IPS DF 4.7 (cell line): ENCODE measurements around the gene SERTAD4.

Source experiments
- DNase-seq: peaks from one replicate; pipeline ENCODE4 v3.0.0-alpha.2; 2013; ENCODE audit warnings: low spot score; ENCODE audit errors: extremely low read depth

The SERTAD4 gene

DNA sequence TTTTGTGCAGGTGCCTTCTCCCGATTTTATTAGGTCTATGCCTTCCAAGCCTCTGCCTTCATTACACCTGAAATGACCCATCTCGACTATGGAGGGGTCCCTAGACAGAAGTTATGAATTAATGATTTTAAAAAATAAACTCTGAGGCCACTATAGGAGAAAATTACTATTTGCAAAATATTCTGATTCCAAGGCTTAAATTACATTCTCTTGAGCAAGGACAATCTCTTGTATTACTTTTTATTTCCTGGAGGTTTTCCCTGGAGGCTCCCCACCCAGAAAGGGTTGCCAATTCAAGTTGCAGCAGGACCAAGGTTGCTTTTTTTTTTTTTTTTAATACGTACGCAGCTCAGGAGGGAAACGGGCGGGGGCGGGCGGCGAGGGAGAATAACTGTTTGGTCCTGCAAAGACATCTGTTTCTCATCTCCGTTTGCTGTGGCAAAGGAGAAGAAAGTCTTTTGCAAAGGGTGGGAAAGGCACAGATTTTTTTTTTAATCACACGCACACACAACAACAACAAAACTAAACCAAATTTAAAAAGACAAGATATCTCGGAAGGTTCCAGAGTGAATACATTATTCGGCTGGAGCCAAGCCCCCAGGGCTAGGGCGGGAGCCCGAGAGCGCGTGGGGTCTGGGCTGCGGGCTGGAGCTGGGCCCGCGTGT, 618 bp upstream of the SERTAD4 start:
- DNase-seq, result no peak

DNA sequence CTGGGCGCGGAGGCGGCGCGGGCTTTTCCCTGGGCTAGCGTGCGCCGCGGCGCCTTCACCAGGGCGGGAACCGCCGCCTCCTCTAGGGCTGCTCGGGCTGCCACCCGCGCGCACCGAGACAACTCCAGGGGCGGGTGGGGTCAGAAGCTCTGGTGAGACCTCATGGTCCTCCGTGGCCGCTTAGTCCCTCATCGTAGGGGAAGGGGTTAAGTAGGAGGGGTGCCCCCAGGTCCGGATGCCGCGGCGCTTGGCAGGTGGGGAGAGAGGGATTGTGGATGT, 559 bp downstream of the SERTAD4 start:
- DNase-seq, result no peak

DNA sequence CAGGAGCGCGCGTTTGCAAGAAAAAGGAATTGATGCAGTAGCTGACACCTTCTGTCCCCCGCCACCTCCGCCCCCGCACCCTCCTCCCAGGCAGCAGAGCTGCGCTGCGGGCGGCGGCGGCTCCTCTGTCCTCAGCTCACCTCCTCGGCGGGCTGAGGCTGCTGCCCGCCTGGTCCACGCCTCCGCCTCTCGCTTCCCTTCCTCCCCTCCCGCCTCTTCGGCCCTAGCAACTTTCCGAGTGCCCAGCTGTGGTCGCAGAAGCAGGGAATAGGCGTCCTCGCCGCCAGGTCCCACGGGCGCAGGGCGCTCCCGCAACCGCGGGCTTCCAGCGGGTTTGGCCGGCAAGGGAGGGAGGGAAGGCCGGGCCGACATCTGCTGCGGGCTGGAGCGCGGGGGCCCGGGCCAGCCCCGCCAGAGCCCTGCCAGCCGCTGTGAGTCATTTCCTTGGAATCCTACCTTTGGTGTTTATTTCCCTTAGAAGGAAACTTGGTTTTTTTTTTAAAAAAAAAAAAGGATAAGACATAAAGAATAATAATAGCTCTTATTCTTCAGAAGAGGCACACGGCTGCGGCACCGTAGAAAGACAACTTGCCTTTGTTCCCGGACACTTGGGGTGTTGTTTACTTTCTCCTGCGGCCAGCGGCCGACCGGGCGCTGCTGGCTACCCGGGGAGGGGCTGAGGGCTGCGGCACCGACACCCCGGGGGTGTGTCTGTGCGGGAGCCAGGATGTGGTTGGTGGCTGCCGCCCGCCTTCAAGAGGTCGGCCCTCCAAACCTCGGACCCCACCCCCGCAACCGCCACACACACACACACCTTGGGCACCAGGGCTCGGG, 1.1 kb downstream of the SERTAD4 start:
- DNase-seq, result no peak

DNA sequence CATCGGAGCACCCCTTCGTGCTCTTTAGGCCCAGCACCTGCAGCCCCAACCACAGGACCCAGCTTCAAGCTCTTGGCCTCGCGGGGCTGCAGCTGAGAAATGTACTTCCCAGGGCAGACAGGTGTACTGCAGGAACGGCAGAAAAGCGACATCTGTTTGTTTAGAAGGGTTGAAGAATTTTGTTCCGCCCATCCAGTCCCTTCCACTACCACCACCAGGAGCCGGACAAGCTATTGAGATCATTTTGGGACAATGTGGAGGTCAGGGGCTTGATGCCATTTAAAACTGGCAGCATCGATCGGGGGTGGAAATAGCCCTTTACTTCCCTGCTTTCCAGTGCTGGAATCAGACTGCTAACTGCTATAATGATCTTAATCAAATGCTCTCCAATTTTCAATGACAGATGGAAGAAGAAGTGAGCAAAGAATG, 1.7 kb downstream of the SERTAD4 start:
- no peak for DNase-seq

DNA sequence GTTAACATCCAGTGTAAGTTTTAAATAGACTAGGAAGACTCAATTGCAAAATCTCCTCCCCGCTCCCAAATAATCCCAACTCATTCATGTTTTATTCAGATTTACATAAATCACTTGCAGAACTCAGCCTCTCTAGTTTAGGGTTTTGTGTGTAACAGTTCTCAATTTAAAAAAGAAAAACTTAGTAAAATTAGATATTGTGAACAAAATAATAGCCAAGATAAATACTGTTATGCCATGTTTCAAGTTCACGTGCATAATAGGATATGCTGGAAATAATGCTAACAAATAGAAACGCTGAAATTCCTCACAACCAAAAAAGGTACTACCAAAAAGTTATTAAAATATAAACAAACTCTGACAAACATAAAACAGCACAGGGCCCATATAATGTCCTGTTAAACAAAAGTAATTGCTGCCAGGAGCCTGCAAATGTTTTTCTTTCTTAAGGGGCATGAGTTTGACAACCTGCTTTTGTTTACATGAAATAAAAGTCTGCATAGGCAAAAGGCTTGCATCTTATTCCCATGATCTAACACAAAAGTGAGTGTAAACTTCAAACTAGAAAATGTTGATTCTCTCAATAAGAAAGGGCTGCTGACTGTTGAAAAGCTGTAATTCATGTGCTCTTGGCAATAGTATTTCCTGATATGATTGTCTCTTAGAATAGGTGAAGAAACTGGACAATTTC, 2.9 kb downstream of the SERTAD4 start:
- no peak for DNase-seq

DNA sequence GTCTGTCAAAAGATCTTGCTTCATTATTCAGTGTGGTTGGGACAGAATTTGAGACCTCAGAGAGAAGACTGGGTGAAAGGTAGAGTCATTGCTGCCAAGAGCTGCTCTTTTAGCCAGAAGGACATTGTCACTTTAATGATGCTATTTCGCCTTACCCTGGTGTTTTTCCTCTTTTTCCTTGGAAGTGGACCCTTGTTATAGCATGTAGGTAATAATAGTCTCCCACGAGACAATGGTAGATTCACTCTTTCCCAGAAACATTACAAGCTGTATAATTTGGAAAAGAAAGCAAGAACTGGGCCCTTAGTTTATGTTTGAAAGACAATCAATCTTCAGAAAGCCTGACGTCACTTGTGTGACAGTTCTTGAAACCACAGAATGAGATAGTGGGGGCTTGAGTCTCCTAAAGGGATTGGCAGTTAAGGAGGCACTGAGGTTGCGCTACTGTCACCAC, 3.8 kb downstream of the SERTAD4 start:
- DNase-seq, result no peak

DNA sequence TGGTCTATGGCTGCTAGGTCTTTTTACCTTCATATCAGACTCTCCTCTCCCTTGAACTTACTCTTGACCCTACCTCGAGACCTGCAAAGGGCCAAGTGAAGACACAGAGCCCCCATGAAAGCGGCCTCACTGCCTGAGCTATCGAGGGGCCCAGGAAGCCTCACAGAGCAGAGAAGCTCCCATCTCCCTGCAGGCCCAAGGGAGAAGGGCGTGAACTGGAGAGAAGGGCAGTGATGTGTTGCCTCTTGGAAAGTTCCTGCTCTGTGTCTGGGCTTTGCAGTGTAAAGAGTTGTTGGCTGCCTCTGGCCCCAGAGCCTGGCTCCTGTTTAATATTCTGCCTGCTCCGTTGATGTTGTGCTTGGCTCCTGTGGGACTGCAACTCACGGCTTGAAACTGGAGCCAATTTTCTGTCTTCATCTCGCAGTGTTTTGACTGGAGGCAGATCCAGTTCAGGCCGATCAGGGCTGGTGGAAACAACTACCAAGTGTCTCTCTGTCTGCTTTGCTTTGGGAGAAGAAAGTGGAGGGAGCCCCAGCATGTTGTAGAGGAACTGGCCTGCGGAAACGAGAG, 4.3 kb downstream of the SERTAD4 start:
- no peak for DNase-seq

DNA sequence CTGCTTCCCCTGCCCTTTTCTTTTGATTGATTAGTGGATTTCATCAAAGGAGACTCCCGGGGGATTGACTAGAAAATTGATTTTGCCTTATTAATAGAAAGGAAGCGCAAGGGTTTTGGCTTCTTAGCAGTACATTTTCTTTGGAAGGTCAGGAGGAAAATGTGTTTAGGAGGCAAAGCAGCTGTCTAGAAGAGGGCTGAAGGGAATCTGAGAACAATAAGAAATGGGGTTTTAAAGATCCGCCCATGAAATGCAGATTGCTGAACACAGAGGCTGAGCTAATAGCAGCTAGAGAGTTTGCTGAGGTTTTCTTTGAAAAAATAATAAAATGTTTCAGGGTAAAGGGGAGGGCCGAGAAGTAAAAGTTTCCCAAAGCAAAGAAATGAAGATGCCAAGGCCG, 4.9 kb downstream of the SERTAD4 start:
- no peak for DNase-seq

DNA sequence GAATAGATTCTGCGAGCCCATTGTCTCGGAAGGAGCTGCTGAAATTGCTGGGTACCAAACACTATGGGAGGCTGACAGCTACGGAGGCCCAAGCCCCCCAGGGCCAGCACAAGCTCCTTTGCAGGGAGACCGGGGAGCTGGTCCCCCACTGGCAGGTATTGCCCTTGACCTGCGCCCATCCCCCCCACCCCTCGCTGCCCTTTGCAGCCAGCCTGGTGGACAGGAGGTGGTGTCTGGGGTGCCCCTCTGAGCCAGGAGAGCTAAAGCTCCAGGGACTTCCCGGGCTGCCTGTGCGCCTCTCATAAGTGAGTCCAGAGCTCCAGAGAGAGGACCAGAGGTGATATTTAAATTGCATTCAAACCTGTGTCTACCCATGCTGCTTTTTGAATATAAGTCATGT, 5.4 kb downstream of the SERTAD4 start:
- DNase-seq, result no peak

DNA sequence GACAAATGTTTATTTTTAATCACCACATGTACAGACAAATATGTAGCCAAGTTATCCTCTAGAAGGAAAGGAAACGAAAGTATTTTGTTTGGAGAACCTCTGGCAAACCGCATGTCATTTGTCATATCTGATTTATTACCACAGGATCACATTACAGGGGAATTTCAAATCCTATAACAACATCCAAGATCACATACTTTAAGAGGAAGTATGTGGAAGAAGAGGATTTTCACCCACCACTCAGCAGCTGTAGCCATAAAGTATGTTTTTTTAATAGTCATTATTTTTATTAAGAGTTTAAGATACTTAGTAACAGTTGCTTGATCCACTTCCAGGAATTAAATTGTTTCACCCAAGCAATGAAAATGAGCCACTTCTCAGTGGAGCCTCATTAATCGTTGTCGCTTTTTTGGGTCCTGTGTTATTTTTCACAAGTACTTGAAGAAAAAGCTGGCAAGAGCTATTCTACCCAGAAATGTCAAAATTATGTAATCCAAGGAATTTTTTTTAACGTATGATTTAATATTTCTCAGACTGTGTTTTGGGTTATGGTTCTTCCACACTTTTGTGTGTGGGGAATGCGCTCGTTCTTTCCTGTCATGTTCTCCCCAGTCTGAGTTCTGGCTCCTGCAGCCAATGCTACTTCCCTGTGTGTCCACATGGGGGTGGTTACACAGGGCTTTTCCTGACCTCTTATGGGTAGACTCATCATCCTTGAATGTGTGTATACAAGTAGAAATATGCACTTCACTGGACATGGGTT, 6.9 kb downstream of the SERTAD4 start:
- no peak for DNase-seq

DNA sequence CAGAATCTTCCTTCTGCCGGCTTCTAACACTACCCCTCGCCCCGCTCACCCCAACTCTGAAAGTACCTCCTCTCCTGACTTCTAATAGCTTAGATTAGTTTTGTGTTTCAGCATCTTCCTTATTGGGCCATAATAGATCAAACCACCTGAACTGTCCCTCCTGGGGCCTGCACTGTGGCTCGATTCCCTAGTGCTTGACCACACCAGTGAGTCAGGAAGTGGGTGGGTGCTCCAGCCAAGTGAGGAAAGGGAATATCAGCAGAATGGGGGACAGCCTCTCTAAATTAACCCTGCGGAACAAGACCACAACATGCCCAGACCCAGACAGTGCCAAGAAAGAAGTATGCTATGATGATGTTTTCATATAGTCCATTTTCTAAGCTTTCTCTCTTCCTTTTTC, 8.5 kb downstream of the SERTAD4 start:
- no peak for DNase-seq

DNA sequence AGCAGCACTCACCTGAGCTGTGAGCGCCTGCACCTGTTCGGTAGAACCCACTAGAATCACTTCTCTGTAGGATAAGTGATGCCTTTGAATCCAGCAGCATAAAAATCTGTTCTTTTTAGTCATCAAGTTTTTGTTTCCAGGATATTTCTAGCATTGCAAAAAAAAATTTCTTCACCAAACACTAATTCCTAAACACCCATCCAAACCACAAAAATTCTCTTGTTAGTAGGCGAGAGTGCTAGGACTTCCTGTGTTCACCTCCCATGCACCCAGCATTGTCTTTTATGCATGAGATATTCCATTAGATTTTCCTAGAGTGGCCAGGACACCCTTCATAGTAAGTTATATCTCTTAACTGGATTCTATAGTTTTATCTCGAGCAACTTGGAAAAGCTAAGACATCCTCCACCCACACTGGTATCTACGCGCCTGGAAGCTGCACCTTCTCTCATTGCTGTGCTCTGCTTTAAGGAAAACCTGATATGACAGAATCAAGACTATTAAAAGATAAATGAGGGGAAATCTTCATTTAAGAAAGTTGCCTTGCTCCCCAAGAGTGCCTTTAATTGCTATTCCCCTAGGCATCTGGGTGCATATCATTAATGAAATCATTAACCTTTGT, 12.3 kb downstream of the SERTAD4 start:
- DNase-seq, result no peak

DNA sequence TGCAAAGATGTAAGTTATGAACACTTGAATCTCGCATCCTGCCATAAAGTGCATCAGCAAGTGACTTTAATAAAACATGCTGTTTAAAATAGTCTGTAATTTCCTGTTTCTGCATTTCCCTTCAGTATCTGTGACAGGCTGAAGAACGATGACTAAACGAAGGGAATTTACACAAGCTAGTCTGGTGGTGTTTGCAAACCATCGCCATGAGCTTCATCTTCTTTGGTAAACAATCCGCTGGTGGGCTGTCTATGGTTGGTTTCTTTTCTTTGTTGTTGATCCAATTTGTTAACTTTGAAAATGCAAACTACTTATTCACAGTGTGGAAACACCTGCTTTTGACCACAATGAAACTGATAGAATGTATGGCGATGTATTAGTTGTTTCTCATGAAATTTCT, 13.9 kb downstream of the SERTAD4 start:
- no peak for DNase-seq

DNA sequence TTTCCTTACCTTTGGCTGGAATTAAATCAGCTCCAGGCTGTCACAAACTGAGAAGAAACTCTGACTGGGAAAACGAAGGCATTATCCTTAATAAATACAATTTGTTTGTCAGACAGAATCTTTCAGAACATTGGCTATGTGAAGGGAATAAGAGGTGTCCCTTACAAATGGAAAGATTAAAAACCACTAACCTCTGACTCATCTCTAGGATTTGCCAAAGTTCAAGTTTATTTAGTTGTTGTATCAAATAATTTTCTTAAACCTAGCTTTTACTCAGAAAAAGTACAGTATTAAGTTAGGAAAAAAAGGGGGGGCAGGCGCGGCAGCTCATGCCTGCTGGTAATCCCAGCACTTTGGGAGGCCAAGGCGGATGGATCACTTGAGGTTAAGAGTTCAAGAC, 15.7 kb downstream of the SERTAD4 start:
- no peak for DNase-seq

DNA sequence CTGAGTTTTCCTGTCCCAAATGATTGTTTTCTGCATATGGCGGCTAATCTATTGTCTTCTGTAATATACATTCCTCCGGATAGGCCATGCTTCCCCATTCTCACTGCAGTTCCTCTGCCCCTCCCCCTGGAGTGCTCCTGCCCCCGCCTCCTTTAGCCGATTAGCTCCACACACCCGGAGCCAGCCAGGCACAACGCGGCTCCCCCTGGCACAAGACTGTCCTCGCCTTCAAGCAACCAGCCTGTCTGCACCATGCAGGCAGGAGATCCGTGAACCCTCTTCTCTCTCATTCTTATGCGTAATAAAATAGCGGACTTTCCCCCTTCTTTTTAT, 18.0 kb downstream of the SERTAD4 start:
- no peak for DNase-seq

DNA sequence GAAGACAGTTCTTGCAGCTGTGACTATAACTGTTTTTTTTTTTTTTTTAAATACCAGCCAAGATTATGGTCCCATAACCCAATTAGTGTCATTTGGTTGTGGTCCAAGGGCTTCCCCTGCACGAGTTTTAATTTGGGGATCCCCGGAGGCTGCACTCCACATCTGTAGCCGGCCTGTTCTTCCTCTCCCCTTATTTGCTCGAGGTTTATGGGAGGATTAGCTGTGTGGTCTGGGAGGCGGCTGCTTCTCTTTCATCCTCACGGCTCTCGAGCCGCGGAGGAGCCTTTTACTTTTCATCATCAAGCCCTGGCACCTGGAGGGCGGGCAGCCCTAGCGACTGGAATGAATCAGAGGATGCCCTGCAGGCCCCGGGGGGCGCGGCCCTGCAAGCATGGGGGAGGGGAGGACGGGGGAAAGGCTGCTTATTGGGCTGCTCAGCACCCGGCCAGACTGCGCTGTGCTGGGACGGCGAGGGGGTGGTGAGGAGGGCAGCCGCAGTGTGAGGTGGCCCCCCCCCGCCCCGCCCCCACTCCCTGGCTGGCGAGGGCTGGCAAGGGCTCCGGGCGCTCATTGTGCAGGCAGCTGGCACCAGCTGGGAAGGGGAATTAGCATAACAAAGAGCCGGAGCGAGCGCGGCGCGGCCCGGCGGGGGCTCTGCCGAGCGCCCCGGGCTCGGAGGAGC, 18.5 kb downstream of the SERTAD4 start:
- no peak for DNase-seq

DNA sequence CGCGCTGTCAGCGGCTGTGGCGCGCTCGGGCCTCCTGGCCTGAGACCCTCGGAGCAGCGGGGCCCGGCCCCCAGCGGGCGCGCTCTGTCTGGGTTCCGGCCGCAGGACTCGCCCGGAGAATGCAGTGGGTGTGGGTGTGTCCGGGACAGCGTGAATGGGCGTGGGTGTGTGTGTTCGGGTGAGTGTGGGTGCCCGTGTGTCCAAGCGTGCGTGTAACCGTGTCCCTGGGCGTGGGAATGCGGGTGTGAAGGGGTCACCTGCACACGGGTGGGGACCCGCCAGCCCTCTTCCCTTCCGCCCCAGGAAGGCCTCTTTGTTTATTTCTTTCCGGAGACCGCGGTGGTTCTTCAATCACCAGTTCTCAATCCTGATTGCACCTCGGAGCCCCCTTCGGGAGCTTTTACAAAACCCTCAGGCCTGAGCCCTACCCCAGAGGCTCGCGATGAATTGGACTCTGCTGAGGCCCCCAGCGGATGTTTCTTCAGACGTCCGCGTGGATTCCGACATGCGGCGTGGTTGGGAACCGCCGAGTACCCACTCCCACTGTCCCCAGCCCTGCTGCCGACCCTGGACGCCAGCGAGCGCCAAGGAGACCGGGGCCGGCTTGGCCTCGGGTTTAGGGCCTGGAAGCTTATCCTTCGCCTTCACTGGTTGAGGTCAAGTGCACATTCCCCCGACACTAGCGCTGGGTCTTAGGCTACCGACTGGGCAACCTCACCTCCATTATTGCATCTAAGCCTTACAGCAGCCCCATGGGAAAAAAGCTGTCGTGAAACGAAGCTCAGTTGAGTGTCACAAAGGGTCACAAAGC, 19.3 kb downstream of the SERTAD4 start:
- no peak for DNase-seq

DNA sequence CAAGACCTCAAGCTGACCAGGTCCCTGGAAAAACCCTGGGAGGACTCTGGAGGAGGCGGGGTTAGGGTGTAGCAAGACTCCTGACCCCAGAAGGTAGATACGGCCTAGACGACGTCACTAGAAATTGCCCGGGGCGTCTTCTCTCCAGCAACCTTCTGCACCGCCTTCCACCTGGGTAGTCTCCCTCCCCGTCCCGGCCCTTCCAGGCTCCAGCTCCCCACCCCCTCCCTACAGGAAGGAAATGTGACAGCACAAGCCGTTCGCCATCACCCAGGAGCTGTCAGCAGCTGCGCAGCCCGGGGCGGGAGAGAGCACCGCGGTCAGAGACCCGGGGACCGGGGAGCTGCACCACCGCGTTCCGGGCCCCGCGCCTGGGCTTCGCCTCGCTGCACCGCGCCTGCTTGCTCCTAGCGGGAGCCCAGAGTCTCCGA, 20.0 kb downstream of the SERTAD4 start:
- DNase-seq, result no peak

DNA sequence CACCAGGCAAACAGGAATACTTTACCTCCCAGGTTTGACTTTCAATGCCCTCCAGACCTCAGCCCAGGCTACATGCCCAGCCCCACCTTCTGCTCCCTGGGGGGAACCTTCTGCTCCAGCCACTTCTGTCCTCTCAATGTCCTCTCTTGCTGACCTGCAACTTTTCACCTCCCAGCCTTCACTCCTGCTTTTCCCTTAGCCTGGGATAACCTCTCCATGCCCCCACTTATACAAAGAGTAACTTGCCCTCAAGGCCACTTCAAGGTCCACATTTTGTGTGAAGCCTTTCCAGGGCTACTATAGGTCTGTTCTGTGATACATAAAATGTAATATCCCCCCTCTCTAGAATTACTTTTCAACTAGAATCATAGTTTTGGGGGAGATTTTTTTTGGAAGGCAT, 21.7 kb downstream of the SERTAD4 start:
- no peak for DNase-seq
